ENCODE measurements around the gene PPP6R3. TPM values are rescaled to one million over a fixed set of nuclear protein-coding genes. Genes with fewer than 3 reads are reported as not detected.
"Not testable (repeated sequence)": the region's sequence is repeated elsewhere in the genome, so short reads cannot be mapped to it uniquely, and the experiment has no call there.

Gene PPP6R3
- polyA plus RNA-seq, 1 donor from 2014 or later = 111 TPM

DNA sequence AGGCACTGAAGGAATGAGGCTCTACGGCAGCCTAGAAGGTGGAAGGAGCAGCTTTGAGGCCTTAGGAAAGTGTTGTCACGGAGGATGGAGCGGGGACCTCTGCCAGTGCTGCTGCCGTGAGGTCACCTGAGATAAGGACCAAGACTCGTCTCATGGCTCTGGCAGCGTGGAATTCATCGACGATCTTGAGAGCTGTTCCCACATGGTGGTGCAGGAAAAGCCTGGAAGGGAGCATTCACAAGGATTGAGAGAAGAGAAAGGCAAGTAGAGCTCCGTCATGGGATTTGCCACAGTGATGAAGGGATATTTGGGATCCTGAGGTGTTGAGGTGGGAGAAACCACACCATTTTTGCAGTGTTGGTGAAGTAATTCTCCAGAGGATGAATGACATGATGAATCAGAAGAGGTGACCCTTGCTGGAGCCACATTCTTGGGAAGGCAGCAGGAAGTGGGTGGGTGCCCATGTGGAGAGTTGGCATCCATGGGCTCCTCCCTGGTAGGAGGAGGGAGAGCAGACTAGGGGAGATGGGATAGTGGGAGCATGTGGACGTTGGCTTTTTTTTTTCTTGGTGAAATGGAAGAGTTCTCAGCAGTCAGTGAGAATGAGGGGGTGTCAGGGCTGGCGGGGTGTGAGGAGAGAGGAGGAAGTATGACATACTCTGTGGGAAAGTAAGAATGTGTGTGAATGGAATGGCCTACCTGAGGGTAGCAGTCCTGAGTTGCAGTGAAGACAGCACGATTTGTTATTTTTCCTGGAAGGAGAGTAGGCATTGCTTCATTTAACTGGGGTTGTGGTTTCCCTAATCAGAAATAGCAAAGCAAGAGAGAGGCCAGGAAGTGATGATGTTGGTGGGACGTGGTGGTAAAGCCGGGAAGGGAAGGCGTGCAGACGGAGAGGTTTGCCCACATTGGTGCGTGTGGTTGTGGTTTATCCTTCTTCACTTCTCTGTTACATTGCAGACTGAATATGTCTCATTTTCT is 11.1 kb downstream of the PPP6R3 start:
- Histone ChIP-seq H3K4me3 (ENCODE audit: low read length) (no peak overlapping the region), H3K36me3 (ENCODE audit: insufficient read depth, low read length) (no peaks in the 10 kb centered on the region), H2AFZ (ENCODE audit: low read depth, low read length) (no peak overlapping the region), H3K9me2 (ENCODE audit: insufficient read depth, low read length) (no peaks in the 10 kb centered on the region), H3K27ac (ENCODE audit: low read length) (no peak overlapping the region), H4K20me1 (ENCODE audit: insufficient read depth) (no peaks in the 10 kb centered on the region), H3K9ac (ENCODE audit: low read length) (no peak overlapping the region), H3F3A (ENCODE audit: insufficient read depth, low read length, poor library complexity, severe bottlenecking) (no peaks in the 10 kb centered on the region), H3K4me2 (ENCODE audit: low read length) (no peak overlapping the region), H3K79me2 (replicated peaks; ENCODE audit: insufficient read depth, low read length) (peaks cover 80% of the 10 kb centered on the region), H3K9me3 (ENCODE audit: low read length) (no peaks in the 10 kb centered on the region), H3K27me3 (ENCODE audit: insufficient read depth, low read depth, low read length) (no peaks in the 10 kb centered on the region)
- TF ChIP-seq CTCF (IDR thresholded peaks at IDR 0.05; ENCODE audit: poor library complexity, severe bottlenecking) = no peak
- TF ChIP-seq SMC3 (conservative IDR thresholded peaks at IDR 0.05; ENCODE audit: poor library complexity) = no peak
- no peak for TF ChIP-seq EP300 (conservative IDR thresholded peaks at IDR 0.05; ENCODE audit: poor library complexity, severe bottlenecking)

GRCh38 chr11:68472778-68473177 is 12.2 kb downstream of the PPP6R3 start:
- Histone ChIP-seq H3K4me2 (ENCODE audit: low read length) (no peak overlapping the region), H3K79me2 (replicated peaks; ENCODE audit: insufficient read depth, low read length) (peaks cover 80% of the 10 kb centered on the region), H3K27me3 (ENCODE audit: insufficient read depth, low read depth, low read length) (no peaks in the 10 kb centered on the region), H3F3A (ENCODE audit: insufficient read depth, low read length, poor library complexity, severe bottlenecking) (no peaks in the 10 kb centered on the region), H3K4me3 (ENCODE audit: low read length) (no peak overlapping the region), H3K9me2 (ENCODE audit: insufficient read depth, low read length) (no peaks in the 10 kb centered on the region), H4K20me1 (ENCODE audit: insufficient read depth) (no peaks in the 10 kb centered on the region), H3K36me3 (ENCODE audit: insufficient read depth, low read length) (no peaks in the 10 kb centered on the region), H3K9me3 (ENCODE audit: low read length) (no peaks in the 10 kb centered on the region), H3K9ac (ENCODE audit: low read length) (no peak overlapping the region), H2AFZ (ENCODE audit: low read depth, low read length) (no peak overlapping the region), H3K27ac (ENCODE audit: low read length) (no peak overlapping the region)
- no peak for TF ChIP-seq EZH2 (IDR thresholded peaks at IDR 0.05; ENCODE audit: borderline replicate concordance, insufficient read depth, low read length, poor library complexity, severe bottlenecking)
- TF ChIP-seq TAF1 (IDR thresholded peaks at IDR 0.05; ENCODE audit: low read depth) = no peak

- Histone ChIP-seq H2AFZ (ENCODE audit: low read depth, low read length) (no peak overlapping the region), H3K79me2 (replicated peaks; ENCODE audit: insufficient read depth, low read length) (peaks cover 77% of the 10 kb centered on the region), H3K36me3 (ENCODE audit: insufficient read depth, low read length) (no peaks in the 10 kb centered on the region), H3K4me3 (ENCODE audit: low read length) (no peak overlapping the region), H3K27me3 (ENCODE audit: insufficient read depth, low read depth, low read length) (no peaks in the 10 kb centered on the region), H3K27ac (ENCODE audit: low read length) (no peak overlapping the region), H3K9ac (ENCODE audit: low read length) (no peak overlapping the region), H3K9me3 (ENCODE audit: low read length) (no peaks in the 10 kb centered on the region), H3K9me2 (ENCODE audit: insufficient read depth, low read length) (no peaks in the 10 kb centered on the region), H3F3A (ENCODE audit: insufficient read depth, low read length, poor library complexity, severe bottlenecking) (no peaks in the 10 kb centered on the region), H4K20me1 (ENCODE audit: insufficient read depth) (no peaks in the 10 kb centered on the region), H3K4me2 (ENCODE audit: low read length) (no peak overlapping the region)
- TF ChIP-seq, protein P1, sequence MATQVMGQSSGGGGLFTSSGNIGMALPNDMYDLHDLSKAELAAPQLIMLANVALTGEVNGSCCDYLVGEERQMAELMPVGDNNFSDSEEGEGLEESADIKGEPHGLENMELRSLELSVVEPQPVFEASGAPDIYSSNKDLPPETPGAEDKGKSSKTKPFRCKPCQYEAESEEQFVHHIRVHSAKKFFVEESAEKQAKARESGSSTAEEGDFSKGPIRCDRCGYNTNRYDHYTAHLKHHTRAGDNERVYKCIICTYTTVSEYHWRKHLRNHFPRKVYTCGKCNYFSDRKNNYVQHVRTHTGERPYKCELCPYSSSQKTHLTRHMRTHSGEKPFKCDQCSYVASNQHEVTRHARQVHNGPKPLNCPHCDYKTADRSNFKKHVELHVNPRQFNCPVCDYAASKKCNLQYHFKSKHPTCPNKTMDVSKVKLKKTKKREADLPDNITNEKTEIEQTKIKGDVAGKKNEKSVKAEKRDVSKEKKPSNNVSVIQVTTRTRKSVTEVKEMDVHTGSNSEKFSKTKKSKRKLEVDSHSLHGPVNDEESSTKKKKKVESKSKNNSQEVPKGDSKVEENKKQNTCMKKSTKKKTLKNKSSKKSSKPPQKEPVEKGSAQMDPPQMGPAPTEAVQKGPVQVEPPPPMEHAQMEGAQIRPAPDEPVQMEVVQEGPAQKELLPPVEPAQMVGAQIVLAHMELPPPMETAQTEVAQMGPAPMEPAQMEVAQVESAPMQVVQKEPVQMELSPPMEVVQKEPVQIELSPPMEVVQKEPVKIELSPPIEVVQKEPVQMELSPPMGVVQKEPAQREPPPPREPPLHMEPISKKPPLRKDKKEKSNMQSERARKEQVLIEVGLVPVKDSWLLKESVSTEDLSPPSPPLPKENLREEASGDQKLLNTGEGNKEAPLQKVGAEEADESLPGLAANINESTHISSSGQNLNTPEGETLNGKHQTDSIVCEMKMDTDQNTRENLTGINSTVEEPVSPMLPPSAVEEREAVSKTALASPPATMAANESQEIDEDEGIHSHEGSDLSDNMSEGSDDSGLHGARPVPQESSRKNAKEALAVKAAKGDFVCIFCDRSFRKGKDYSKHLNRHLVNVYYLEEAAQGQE (IDR thresholded peaks at IDR 0.05; ENCODE audit: borderline replicate concordance) = no peak
- TF ChIP-seq SMC3 (conservative IDR thresholded peaks at IDR 0.05; ENCODE audit: poor library complexity) (no peak), MXI1 (conservative IDR thresholded peaks at IDR 0.05; ENCODE audit: poor library complexity, severe bottlenecking) (no peak), TAF1 (IDR thresholded peaks at IDR 0.05; ENCODE audit: low read depth) (no peak), CTCF (IDR thresholded peaks at IDR 0.05; ENCODE audit: poor library complexity, severe bottlenecking) (no peak)
Observed at GRCh38 chr11:68473693-68474092, 13.1 kb downstream of the PPP6R3 start.

GRCh38 chr11:68475626-68476025 is 15.1 kb downstream of the PPP6R3 start:
- not testable (repeated sequence) for H3K9me3 ChIP-seq (ENCODE audit: low read length); H4K20me1 ChIP-seq (ENCODE audit: insufficient read depth); H3K4me2 ChIP-seq (ENCODE audit: low read length)

More at GRCh38 chr11:68475626-68476025, 15.1 kb downstream of the PPP6R3 start:
- H3K9ac ChIP-seq (ENCODE audit: low read length); H3F3A ChIP-seq (ENCODE audit: insufficient read depth, low read length, poor library complexity, severe bottlenecking); H3K9me2 ChIP-seq (ENCODE audit: insufficient read depth, low read length); H3K36me3 ChIP-seq (ENCODE audit: insufficient read depth, low read length); H2AFZ ChIP-seq (ENCODE audit: low read depth, low read length); H3K4me3 ChIP-seq (ENCODE audit: low read length); H3K27ac ChIP-seq (ENCODE audit: low read length); H3K27me3 ChIP-seq (ENCODE audit: insufficient read depth, low read depth, low read length): not testable (repeated sequence)
- peaks cover 77% of the 10 kb centered on the region for H3K79me2 ChIP-seq (replicated peaks; ENCODE audit: insufficient read depth, low read length)

All from neural cell (in vitro differentiated cells).